Hepatocyte (in vitro differentiated cells): ENCODE data around the gene OS9. TPM values are rescaled to one million over a fixed set of nuclear protein-coding genes. Genes with fewer than 3 reads are reported as not detected.

Experiments used
- DNase-seq: peaks from one replicate; pipeline ENCODE4 v3.0.0-alpha.2; 2016; ENCODE audit warnings: low spot score
- H2AFZ ChIP-seq: fragments of 200-600 bp; sonication (generic); 2 replicates; pipeline ENCODE4 v1.6.0; 2016; ENCODE audit warnings: antibody characterized with exemption, mild to moderate bottlenecking
- H3K27ac ChIP-seq: fragments of 200-600 bp; sonication (generic); 2 replicates; pipeline ENCODE4 v1.5.1; 2016; ENCODE audit warnings: mild to moderate bottlenecking
- H3K27me3 ChIP-seq: fragments of 200-600 bp; sonication (generic); 2 replicates; pipeline ENCODE4 v1.6.1; 2016
- H3K36me3 ChIP-seq: fragments of 200-600 bp; sonication (generic); replicated peaks from 2 replicates; pipeline ENCODE4 v1.5.1; 2016; ENCODE audit warnings: low read depth; ENCODE audit not compliant: insufficient read depth
- H3K4me1 ChIP-seq: fragments of 200-600 bp; sonication (generic); 2 replicates; pipeline ENCODE4 v1.5.1; 2016; ENCODE audit warnings: mild to moderate bottlenecking, moderate library complexity; ENCODE audit not compliant: insufficient read depth
- H3K4me2 ChIP-seq: fragments of 200-600 bp; sonication (generic); 2 replicates; pipeline ENCODE4 v1.6.0; 2016
- H3K4me3 ChIP-seq: fragments of 200-600 bp; sonication (generic); 2 replicates; pipeline ENCODE4 v1.5.1; 2016; ENCODE audit warnings: mild to moderate bottlenecking
- H3K79me2 ChIP-seq: fragments of 200-600 bp; sonication (generic); 2 replicates; pipeline ENCODE4 v1.6.0; 2017; ENCODE audit warnings: mild to moderate bottlenecking
- H3K9me2 ChIP-seq: fragments of 200-600 bp; sonication (generic); replicated peaks from 2 replicates; pipeline ENCODE4 v1.6.0; 2017; ENCODE audit warnings: mild to moderate bottlenecking; ENCODE audit not compliant: insufficient read depth
- H3K9me3 ChIP-seq: fragments of 200-600 bp; sonication (generic); 2 replicates; pipeline ENCODE4 v1.5.1; 2016; ENCODE audit warnings: low read depth, mild to moderate bottlenecking
- H4K20me1 ChIP-seq: fragments of 200-600 bp; sonication (generic); 2 replicates; pipeline ENCODE4 v1.6.0; 2016; ENCODE audit warnings: mild to moderate bottlenecking; ENCODE audit not compliant: insufficient read depth, poor library complexity, severe bottlenecking
- CTCF ChIP-seq: fragments of 200-600 bp; sonication (generic); IDR thresholded peaks from 2 replicates; pipeline ENCODE4 v1.5.1; 2016; ENCODE audit warnings: antibody characterized with exemption, mild to moderate bottlenecking; ENCODE audit not compliant: poor library complexity
- EZH2 ChIP-seq: fragments of 200-600 bp; sonication (generic); IDR thresholded peaks from 2 replicates; pipeline ENCODE4 v1.6.1; 2016; ENCODE audit warnings: antibody characterized with exemption, mild to moderate bottlenecking, borderline replicate concordance
- EZH2phosphoT487 ChIP-seq: fragments of 200-600 bp; sonication (generic); IDR thresholded peaks from one replicate; pipeline ENCODE4 v1.6.1; 2018; ENCODE audit warnings: antibody characterized with exemption, mild to moderate bottlenecking, low read depth, moderate library complexity; ENCODE audit not compliant: unreplicated experiment, severe bottlenecking
- WGBS: methylation state at CpG from one replicate; pipeline ENCODE4 v1.1.6; 2016; ENCODE audit warnings: low lambda C conversion rate; ENCODE audit errors: missing lambda C conversion rate; 5-methylcytosine and 5-hydroxymethylcytosine counted together
- polyA plus RNA-seq: library from polyadenylated mRNA; unstranded; fragments of >200 nt; fragmentation: Nextera tagmentation; extraction: Ambion mirVana; gene quantifications from 2 replicates; pipeline ENCODE4 v1.2.1, GENCODE V29; 2016
- total RNA-seq: library from RNA; depleted of rRNA; stranded (reverse); fragments of >200 nt; gene quantifications from 2 replicates; pipeline ENCODE4 v1.2.3, GENCODE V29; 2014

The OS9 gene
- total and polyA plus RNA-seq, 2 experiments from 2014 or later = 243 to 366 TPM

- peak overlapping the region; percentile 79 for H3K27ac ChIP-seq
- no peak overlapping the region for H2AFZ ChIP-seq
- H3K36me3 ChIP-seq = no peaks in the 10 kb centered on the region
- 26% methylated on average over 20 of the region's 22 CpGs for WGBS
- peak; percentile 75 for DNase-seq
- H3K4me1 ChIP-seq = peaks cover 14% of the 10 kb centered on the region
- no peaks in the 10 kb centered on the region for H3K9me2 ChIP-seq
- no peaks in the 10 kb centered on the region for H3K9me3 ChIP-seq
- peaks cover 10% of the 10 kb centered on the region for H3K79me2 ChIP-seq
- TF ChIP-seq EZH2phosphoT487 = no peak
- TF ChIP-seq EZH2 = no peak
- TF ChIP-seq CTCF = peak; percentile 61
- no peaks in the 10 kb centered on the region for H3K27me3 ChIP-seq
- peak overlapping the region; percentile 85 for H3K4me2 ChIP-seq
- H4K20me1 ChIP-seq = peaks cover 9% of the 10 kb centered on the region
- H3K4me3 ChIP-seq = peak overlapping the region; percentile 40
Measured at GRCh38 chr12:57756406-57757341, 62.7 kb downstream of the OS9 start.

GRCh38 chr12:57757771-57758170 is 63.8 kb downstream of the OS9 start:
- H3K79me2 ChIP-seq = peaks cover 8% of the 10 kb centered on the region

GRCh38 chr12:57758552-57759359 is 64.8 kb downstream of the OS9 start:
- no peak overlapping the region for H3K4me2 ChIP-seq
- H2AFZ ChIP-seq = no peak overlapping the region
- 92% methylated on average over 25 of the region's 25 CpGs for WGBS
- H3K27ac ChIP-seq = no peak overlapping the region
- H4K20me1 ChIP-seq = peaks cover 9% of the 10 kb centered on the region
- TF ChIP-seq EZH2phosphoT487 = no peak
- TF ChIP-seq EZH2 = no peak
- TF ChIP-seq CTCF = no peak
- H3K79me2 ChIP-seq = peaks cover 8% of the 10 kb centered on the region
- no peak overlapping the region for H3K4me3 ChIP-seq
- H3K9me3 ChIP-seq = no peaks in the 10 kb centered on the region
- no peak for DNase-seq
- H3K9me2 ChIP-seq = no peaks in the 10 kb centered on the region
- no peaks in the 10 kb centered on the region for H3K36me3 ChIP-seq
- peaks cover 11% of the 10 kb centered on the region for H3K27me3 ChIP-seq
- H3K4me1 ChIP-seq = peaks cover 4% of the 10 kb centered on the region

More at GRCh38 chr12:57757771-57758170, 63.8 kb downstream of the OS9 start:
- DNase-seq = no peak
- H3K36me3 ChIP-seq = no peaks in the 10 kb centered on the region
- H4K20me1 ChIP-seq = peaks cover 9% of the 10 kb centered on the region
- no peak overlapping the region for H3K27ac ChIP-seq
- H3K4me2 ChIP-seq = no peak overlapping the region
- no peak overlapping the region for H3K4me3 ChIP-seq
- peaks cover 1% of the 10 kb centered on the region for H3K27me3 ChIP-seq
- WGBS = 97% methylated on average over 4 of the region's 4 CpGs
- no peaks in the 10 kb centered on the region for H3K9me2 ChIP-seq
- TF ChIP-seq EZH2phosphoT487 (no peak), CTCF (no peak), EZH2 (no peak)
- peaks cover 14% of the 10 kb centered on the region for H3K4me1 ChIP-seq
- H3K9me3 ChIP-seq = no peaks in the 10 kb centered on the region
- no peak overlapping the region for H2AFZ ChIP-seq
